Islet of Langerhans (tissue), 1 donor: ENCODE results near the gene UGT1A9.
A peak's percentile ranks its signal among the peaks of the same experiment; 100 is the strongest.
"Not testable (repeated sequence)": the region's sequence is repeated elsewhere in the genome, so short reads cannot be mapped to it uniquely, and the experiment has no call there.

Experiments
- FAIRE-seq: peaks from one replicate; lab custom pipeline; 2011; peaks lifted over from hg19 to GRCh38; lab: Jason Lieb, UNC

The UGT1A9 gene

DNA sequence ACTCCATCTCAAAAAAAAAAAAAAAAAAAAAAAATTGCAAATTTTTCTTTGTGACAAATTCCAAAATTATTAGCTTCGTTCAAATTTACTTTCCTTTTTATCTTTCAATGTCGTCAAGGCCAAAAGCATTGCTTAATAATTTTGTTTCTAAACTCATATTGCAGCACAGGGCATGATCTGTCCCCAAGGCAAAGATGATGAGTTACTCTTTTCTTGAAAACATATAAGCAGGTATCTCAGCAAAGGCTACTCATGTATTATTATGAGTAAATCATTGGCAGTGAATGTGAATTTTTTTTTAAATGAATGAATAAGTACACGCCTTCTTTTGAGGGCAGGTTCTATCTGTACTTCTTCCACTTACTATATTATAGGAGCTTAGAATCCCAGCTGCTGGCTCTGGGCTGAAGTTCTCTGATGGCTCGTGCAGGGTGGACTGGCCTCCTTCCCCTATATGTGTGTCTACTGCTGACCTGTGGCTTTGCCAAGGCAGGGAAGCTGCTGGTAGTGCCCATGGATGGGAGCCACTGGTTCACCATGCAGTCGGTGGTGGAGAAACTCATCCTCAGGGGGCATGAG lies 9.9 kb downstream of the UGT1A9 start, which contains the start of gene UGT1A7:
TSS of gene UGT1A7 (plus strand) at position 381 of the 579 bp plus-strand sequence. CDS start at position 418, 37 bp downstream.
- FAIRE-seq: no peak

DNA sequence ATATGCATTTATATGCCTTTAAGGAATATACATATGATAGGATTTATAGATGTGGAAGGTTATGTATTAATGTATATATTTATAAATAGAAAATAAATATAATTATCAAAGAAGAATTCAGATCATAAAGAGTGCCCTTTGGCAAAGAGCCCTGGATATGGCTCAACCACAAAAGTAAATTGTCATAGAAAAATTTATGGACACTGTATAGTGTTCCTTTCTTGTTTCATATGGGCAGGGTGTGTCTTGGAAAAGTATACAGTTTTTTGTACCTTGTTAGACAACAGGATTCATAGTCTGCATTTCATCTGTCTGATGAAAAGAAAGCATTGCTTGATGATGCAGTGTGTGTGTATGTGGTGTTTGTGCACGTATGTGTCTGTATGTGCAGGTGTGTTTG lies 12.9 kb downstream of the UGT1A9 start:
- FAIRE-seq: no peak

DNA sequence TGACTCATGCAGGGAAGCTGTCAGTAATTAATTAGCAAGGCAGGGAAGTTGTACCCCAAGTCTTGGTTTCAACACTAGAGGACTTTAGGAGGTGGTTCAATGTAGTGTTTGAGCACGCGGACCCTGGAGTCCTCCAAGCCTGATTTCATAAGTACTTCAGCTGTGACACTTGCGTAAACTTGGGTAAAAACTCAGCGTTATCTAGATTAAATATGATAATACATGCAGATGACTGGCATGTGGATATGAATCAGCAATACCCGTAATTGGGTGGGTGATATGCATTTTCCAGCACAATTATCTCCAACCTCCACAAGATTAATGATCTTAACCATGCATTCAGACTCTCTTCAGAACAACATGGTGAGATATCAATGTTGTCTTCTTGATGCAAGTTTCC lies 15.2 kb downstream of the UGT1A9 start:
- no peak for FAIRE-seq

DNA sequence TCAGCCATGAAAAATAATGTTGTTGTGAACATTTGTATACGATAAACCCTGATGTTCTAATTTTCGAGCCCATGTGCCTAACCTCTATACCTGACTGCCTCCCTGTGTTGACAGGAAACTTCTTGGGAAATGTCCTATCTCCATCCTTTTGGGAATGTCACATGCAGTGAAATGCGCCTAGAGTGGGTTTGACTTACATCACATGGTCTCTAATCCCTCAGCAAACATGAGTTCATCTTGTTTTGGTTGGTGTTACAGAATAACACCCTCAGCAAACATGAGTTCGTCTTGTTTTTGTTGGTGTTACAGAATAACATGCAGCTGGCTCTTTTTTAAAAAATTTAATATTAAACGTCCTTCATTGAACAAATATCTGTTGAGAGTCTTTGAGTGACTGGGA lies 16.6 kb downstream of the UGT1A9 start:
- FAIRE-seq: no peak

DNA sequence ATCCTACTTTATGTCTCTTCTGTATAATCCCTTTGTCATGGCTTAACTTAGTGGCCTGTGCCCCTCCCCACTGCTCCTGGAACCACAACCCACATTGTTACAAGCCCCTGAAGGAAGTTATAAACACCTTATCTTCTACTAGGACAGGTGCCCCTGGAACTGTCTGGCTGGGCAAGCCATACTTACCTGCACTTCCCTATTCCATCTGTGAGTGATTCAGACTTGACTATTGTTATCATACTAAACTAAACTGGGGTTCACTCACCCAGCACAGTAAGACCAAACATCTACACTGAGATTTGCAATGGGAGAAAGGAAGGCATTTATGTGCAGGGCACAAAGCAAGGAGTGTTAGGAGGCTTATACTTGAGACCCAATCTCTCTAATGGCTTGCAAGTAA lies 17.3 kb downstream of the UGT1A9 start:
- FAIRE-seq: no peak

DNA sequence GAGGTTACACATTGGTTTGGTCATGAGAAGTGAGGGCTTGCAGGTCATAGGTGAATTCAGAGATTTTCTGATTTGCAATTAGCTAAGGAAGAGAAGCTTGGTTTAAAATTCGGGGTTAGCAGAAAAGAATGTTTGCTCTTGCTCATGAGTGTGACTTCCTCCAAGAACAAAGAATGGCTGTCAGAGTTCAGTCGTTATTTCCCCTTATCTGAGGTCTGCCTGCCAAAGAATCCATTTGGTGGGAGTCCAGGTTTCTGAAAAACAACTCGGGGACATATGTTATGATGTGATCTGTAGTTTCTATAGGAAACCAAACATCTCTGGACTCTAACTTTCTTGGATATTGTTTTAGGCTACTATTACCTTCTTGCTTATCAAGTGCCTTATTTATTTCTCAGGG lies 17.8 kb downstream of the UGT1A9 start:
- no peak for FAIRE-seq

DNA sequence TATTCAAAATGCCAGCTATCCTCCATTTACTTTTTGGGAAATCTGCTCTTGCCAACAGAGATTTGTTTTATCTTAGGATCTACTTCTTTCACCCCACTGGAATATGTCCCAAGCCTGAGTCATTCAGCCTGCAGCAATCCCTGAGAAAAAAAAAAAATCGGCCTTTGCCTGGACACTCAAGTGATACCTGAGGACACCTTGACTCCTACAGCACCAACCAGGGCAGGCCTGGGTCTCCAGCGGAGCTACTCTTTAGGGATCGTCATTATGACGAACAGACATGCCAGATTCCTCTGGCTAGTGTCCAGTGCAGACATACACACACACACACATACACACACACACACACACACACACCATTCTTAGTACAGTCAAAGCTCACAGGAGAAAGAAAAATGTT lies 18.7 kb downstream of the UGT1A9 start:
- FAIRE-seq: no peak

DNA sequence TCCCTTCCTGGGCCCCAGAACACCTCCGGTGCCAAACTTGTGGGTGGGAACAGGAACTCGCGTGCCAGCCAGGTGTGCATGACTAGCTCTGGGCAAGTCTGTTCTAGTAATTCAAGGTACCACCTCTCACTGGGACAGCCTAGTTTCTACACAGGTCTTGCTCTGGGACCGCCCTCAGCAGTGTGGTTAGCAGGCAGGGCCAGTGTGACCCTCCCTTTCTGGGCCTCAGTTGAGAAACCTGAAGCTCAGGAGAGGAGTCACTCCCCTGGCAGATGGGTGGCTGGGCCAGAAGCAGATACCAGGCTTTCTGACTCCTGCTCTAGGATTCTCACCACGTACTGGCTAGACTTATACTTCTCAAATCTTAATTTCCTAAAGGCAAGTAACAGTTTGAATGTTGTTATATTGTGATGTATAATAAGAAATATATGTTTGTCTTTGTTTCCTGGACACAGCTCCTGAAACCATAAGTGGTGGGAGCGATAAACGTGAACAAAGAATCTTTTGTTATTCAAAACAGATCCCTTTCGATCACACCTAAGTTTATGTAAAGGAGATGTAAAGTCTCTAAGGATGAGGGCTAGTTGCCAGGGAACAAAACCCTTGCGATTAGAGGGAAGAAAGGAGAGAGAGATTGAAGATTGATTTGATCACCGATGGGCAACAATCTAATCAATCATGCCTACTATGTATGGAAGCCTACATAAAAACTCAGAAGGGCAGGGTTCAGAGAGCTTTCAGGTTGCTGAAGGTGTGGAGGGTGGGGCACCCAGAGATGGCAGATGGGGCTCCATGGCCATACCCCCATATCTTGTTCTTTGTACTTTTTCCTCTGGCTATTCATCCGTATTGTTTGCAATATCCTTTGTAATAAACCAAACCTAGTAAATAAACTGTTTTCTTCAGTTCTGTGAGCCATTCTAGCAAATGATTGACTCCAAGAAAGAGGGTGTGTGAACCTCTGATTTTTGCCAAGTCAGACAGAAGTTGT lies 20.0 kb downstream of the UGT1A9 start:
- no peak for FAIRE-seq

DNA sequence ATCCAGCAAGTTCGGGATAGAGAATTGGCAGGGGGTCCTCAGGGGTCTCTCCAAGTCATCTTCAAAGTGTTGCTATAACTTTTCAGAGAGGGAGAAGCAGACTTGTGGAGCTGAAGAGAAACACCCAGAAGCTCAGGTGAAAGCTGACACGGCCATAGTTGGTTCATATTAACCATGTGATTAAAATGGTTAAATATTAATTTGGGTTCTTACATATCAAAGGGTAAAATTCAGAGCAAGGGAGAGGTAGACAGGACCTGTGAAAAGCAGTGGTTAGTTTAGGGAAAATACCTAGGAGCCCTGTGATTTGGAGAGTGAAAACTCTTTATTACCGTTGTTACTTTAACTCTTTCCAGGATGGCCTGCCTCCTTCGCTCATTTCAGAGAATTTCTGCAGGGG lies 20.9 kb downstream of the UGT1A9 start, which contains the start of gene UGT1A6:
TSS of gene UGT1A6 (plus strand) at position 243 of the 400 bp plus-strand sequence. CDS start at position 358, 115 bp downstream.
- no peak for FAIRE-seq

DNA sequence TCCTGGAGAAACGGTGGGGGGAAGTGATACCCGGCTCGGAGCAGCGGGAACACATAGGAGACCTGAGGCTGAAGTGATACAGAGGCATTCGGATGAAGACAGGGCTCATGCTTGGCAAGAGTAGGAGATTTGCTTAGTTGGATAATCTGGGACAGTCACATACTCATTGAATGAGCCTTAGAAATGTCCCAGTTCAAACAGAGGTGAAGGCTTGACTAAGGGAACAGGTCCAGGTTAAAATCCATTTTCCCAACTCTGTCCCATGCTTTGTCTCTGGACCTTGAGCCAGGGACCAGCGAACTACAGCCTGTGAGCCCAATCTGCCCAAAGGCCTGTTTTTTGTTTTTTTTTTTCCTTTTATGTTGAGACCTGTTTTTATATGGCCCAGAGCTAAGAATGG lies 22.3 kb downstream of the UGT1A9 start:
- FAIRE-seq: no peak

DNA sequence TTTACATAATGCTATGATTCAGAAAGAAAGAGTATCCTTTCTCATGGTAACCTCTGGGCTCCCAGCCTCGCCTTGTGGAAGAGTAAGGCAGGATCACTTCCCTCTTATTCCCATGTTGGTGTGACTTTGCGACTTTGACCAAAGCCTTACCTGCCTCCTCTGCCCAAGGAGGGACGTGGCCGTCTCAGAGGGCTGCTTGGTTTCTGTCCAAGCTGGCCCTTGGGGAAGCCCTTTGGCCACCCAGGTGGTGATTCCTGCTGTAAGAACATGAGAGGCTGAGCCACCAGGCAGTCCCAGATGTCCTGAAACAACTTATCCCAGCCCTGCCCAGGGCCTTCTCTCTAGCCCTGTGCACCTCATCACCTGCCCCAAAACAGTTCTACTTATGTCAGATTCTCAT lies 27.0 kb downstream of the UGT1A9 start:
- no peak for FAIRE-seq

DNA sequence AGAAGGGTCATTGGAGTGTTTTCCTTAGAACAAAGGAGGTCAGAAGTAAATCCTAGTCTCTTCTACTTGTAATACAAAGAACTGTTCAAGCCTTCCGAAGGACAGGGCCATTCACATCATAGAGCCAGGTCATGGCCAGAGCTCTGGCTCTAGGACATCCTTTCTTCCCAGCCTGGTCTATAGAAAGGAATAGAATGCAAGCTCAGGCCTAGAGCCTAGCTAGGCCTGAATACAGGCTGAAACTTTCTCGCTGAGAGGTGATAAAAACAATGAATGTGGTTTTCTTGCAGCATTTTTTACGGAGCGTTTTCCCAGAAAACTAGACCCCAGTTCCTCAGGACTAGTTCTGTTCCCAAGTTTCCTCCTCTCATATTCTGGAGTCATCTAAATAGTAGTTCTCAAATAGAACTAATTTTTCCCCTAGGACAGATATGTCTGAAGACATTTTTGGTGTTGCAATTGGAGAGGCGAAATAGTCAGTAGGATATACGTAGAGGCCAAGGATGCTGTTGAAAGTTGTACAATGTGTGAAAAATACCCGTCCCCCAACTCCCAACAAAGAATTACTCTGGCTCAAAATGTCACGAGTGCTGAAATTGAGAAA lies 27.8 kb downstream of the UGT1A9 start:
- no peak for FAIRE-seq

DNA sequence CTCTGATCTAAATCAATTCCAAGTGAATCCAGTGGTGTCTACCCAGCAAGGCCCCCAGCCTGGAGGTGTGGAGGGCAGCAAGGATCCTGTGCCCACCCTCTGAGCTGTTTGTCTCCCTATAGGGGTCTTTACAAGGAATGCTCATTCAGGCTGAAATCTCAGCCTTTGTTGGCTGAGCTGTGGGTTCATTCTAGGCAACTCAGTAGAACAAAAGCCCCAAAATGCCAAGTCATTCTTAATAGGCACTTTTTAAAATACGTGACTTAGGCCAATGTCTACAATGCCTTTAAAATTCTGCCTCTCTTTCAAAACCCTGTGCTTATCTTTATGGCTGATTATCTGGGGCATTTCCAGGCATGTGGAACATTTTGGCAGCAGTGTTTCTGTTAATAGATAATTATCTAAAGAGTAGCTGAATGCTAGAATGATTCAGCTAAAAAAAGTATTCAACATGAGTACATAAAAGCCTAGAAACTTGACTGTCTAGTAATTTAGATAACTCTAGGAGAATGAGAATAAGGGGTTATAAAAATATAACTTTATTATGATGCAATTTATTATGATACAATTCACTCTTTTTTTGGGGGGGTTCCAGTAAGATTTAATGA lies 28.4 kb downstream of the UGT1A9 start:
- peak; percentile 76 for FAIRE-seq

DNA sequence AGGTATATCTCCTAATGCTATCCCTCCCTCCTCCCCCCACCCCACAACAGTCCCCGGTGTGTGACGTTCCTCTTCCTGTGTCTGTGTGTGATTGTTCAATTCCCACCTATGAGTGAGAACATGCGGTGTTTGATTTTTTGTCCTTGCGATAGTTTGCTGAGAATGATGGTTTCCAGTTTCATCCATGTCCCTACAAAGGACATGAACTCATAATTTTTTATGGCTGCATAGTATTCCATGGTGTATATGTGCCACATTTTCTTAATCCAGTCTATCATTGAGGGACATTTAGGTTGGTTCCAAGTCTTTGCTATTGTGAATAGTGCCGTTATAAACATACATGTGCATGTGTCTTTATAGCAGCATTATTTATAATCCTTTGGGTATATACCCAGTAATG lies 29.1 kb downstream of the UGT1A9 start:
- FAIRE-seq: not testable (repeated sequence)

DNA sequence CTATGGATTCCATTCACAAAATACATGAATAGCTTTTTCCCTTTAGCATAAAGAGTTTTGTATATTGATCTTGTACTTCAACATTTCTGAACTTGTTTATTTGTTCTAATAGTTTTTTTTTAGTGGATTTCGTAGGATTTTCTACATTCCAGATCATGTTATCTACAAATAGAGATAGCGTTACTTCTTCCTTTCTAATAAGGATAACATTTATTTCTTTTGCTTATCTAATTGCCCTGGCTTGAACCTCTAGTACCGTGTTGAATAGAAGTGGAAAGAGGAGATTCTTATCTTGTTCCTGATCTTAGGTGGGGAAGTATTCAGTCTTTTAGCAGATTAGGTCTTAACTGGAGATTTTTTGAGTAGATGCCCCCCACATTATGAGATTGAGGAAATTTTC lies 30.5 kb downstream of the UGT1A9 start:
- no peak for FAIRE-seq

DNA sequence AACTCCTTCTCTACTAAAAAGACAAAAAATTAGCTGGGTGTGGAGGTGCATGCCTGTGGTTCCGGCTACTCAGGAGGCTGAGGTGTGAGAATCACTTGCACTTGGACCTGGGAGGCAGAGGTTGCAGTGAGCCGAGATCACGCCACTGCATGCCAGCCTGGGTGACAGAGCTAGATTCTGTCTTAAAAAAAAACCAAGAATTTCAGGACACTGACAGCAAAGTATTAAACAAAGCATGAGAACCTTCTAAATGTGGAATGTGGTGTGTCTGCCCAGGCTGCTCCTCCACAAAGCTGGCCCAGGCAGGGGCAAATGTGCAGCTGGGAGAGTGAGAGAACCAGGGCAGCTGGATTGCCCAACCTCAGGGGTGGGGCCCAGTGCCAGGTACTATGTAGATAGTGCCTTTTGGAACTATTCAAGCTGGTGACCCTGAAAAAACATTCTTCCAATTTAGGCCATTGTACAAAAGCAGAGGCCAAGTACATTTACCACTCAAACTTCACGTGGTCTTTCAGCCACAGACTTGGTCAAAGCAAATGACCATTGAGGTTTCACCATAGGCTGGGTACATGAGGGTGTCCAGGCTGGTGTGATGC lies 34.3 kb downstream of the UGT1A9 start:
- FAIRE-seq: no peak

DNA sequence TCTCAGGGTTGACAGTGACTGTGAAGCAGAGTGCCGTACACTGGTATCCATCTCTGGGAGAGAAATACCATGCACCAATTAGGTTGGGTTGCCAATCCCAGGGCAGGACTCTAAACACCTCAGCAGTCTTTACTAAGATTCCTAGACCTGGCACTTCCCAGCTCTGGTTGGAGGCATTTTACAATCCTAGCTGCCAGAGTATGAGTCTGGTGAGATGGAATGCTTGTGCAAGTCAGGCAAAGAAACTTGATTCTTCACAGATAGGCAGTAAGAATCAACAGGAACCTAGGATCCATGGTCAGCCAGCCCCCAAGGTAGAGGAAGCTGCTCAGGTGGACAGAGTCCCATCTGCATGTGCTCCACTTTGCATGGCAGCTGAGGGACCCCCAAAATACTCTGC lies 35.0 kb downstream of the UGT1A9 start:
- FAIRE-seq: no peak

DNA sequence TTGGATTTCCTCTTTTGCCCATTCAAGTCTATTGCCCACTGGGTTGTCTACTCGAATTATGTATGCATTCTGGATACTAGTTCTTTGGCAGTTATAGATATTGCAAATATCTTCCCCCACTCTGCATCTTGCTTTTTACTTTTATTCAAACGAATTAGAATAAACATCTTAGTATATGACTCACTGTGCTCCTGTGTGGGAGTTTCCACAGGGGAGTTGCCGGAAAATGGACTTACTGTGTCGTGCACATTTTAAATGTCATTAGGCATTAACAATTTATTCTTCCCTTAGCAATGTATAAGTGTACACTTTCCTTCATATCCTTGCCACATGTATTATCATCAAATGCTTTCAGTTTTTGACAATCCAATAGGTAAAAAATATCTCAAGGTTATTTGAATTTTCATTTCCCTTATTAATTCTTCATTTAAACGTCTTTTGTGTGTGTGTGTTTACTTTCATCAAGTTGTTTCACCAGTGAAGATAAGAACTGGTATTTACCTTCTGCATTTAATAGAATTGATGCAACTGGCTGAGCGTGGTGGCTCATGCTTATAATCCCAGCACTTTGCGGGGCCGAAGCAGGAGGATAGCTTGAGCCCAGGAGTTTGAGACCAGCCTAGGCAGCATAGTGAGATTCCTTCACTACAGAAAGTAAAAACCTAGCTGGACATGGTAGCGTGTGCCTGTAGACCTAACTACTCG lies 36.4 kb downstream of the UGT1A9 start:
- FAIRE-seq: no peak

DNA sequence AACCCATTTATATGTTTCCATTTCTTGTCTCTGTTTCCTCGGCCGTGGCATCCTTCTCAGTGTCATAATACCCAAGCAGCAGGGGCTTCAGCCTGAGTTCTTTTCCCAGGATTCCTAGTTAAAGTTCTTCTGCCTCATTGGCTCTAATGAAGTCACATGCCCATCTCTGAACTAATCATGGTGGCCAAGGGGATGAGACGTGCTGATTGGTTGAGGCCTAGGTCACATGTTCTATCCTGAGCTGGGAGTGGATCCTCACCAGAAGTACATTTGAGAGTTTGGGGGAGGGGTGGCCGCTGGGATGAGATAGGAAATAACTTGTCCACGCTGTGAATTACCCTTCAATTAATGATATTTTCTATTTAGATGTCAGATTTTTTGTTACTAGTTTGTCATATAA lies 37.2 kb downstream of the UGT1A9 start:
- FAIRE-seq: no peak

DNA sequence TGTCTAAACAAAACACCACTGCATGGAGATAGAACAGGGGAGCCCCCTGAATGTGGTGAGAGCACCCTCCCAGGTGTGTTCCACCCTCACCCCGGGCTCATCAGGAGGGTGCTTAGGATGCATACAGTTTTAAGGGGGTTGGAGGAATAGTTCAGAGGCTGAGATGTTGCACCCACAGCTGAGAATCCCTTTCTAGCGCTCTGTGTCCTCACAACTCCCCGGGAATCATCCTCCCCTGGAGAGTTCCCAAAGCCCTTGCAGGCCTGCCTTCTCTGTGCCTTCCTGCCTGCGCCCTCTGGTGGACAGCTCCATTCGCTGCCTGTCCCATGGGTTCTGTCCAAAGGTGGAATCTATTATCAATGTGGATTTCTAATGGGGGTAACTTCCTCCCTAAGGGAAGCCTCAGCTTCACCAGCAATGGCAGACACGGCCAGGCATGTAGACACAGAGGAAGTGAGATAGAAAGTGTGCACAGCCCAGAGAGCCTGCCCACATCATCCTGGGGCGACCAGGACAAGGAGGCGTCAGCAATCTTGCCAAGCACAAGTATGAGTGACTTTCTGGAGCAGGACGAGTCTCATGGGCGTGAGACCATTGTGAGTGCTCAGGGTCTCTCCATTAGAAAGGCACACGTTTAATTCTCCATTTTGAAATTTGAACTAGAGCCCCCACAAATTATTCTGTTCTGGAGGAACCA lies 39.8 kb downstream of the UGT1A9 start:
- no peak for FAIRE-seq
